PC-3 (cell line): Measurements from ENCODE around the gene ZNF322.

Source experiments
- EZH2 ChIP-seq: fragments of 300-600 bp; sonication (generic); IDR thresholded peaks from one replicate; pipeline ENCODE4 v1.6.1; 2017; ENCODE audit warnings: antibody characterized with exemption, mild to moderate bottlenecking, low read length; ENCODE audit not compliant: unreplicated experiment
- TF ChIP-seq, protein P1 (sequence below): fragments of 300-600 bp; sonication (generic); conservative IDR thresholded peaks from 2 replicates; pipeline ENCODE4 v1.5.1; 2017; ENCODE audit warnings: antibody characterized with exemption, low read depth, mild to moderate bottlenecking, low read length

DNA sequence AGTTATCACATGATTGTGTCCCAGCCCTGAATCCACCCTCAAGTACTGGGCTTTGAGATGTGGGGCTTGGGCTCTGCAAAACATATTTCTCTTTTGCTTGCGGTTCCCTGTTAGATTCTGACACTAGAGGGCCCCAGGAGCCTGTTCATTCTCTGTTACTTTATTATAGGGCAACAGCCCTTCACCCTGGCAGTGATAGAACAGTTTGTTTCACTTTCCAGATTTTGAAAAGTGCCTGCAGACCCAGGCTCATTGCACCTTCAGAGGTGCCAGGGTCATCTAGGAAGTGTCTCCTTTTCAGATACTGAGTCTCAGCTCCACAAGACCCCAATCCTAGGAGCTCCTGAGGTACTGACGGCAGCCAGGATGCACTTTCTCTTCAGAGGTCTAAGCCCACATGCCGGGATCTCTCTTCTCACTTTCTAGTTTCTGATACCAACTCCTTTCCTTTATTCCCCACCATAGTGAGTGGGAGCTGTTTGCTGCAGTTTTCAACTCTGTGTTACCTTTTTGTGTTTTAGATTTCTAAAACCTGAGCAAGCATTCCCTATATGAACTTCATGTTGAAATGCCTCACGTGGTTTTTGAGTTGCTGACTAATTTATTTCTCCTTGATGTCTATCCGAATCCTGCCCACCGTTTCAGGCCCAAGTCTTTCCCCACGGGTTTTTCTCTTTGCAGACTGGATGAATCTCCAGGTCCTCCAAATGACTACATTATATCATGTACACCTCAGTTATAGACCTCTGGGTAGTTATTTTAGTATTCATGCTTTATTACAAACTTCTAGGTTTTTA is 51.9 kb downstream of the ZNF322 start:
- TF ChIP-seq, protein P1, sequence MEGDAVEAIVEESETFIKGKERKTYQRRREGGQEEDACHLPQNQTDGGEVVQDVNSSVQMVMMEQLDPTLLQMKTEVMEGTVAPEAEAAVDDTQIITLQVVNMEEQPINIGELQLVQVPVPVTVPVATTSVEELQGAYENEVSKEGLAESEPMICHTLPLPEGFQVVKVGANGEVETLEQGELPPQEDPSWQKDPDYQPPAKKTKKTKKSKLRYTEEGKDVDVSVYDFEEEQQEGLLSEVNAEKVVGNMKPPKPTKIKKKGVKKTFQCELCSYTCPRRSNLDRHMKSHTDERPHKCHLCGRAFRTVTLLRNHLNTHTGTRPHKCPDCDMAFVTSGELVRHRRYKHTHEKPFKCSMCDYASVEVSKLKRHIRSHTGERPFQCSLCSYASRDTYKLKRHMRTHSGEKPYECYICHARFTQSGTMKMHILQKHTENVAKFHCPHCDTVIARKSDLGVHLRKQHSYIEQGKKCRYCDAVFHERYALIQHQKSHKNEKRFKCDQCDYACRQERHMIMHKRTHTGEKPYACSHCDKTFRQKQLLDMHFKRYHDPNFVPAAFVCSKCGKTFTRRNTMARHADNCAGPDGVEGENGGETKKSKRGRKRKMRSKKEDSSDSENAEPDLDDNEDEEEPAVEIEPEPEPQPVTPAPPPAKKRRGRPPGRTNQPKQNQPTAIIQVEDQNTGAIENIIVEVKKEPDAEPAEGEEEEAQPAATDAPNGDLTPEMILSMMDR: peak; percentile 92
- no peak for TF ChIP-seq EZH2
